GM21576 (cell line): ENCODE measurements around the gene CSNK1G1.
"Not testable (repeated sequence)": the region's sequence is repeated elsewhere in the genome, so short reads cannot be mapped to it uniquely, and the experiment has no call there.

Experiments used
- ATAC-seq: cut with Tn5 transposase; IDR thresholded peaks from one replicate; pipeline ENCODE4 v1.9.1; 2021; ENCODE audit warnings: mild to moderate bottlenecking, moderate library complexity; ENCODE audit not compliant: unreplicated experiment

Gene CSNK1G1

GRCh38 chr15:64355944-64356709 is at the start of gene CSNK1G1:
TSS of gene CSNK1G1 (minus strand) at chr15:64356173. CDS start at chr15:64300499, 55,674 bp downstream.
- peak; percentile 89 for ATAC-seq

GRCh38 chr15:64400583-64400982 is 44.6 kb upstream of the CSNK1G1 start:
- ATAC-seq: no peak

DNA sequence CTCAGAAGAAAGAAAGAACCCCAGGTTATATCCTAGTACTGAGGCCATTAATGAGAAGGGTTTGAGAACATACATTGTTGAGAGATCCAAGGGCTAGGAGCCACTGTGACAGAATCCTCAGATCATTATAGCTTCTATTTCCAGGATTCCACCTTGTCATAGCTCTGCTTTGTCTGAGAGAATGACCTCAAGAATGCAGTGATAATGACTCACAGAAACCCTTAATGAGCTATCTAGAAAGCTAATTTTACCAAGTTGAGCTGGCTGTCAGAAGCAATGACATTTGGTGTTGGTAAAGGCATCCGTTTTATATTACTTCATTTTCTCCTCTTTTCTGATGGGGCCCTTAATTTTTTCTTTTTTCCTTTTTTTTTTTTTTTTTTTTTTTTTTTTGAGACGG is 42.6 kb upstream of the CSNK1G1 start:
- no peak for ATAC-seq

- ATAC-seq: no peak
Measured at GRCh38 chr15:64396789-64397188, 40.8 kb upstream of the CSNK1G1 start.

- not testable (repeated sequence) for ATAC-seq
Measured at GRCh38 chr15:64392471-64392870, 36.5 kb upstream of the CSNK1G1 start.

GRCh38 chr15:64389036-64389435 is 33.1 kb upstream of the CSNK1G1 start:
- no peak for ATAC-seq

DNA sequence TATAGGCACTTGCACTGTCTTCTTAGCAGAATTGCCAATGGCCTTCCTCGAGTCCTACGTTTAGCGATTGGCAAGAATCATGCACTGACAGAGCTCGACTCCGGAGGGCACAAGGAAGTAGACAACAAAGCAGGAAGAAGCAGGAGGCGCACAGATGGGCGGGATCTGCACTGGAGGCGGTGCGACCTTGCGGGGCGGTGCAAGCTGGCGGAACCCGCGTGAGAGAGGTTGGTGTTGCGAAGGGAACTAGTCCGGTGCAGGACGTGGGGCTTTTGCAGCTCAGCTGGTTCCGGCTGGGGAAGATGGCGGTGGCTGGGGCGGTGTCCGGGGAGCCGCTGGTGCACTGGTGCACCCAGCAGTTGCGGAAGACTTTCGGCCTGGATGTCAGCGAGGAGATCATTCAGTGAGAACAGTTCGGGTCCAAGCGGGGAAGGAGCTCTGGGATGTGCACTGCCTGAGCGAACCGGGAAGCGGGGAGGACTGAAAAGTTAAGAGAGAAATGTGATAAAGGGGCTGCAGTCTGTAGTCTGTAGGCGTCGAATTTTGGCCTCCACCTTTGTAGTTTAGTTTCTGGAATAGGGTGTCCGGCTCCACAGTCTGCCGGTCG is 31.7 kb upstream of the CSNK1G1 start, which contains the start of gene TRIP4:
TSS of gene TRIP4 (plus strand) at position 275 of the 607 bp plus-strand sequence. CDS start at position 303, 28 bp downstream.
- peak; percentile 95 for ATAC-seq

- ATAC-seq: no peak
Measured at GRCh38 chr15:64386291-64386690, 30.3 kb upstream of the CSNK1G1 start.

DNA sequence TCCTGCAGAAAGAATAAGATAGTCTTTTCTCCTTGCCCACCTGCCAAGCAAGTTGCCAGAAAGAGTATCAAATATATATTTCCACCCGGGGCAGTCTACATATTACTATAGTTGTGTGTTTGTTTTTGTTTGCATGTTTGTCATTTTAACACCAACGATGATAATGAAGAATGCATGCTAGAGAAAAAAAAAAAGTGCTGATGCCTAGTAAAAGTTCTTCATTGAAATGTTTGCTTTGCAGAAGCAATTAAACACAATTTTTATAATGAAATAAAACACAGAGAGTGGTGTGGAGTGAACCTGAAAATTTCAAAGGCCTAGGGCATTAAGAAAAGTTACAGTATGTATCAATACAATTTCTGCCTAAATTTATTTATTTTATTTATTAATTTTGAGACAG is 27.8 kb upstream of the CSNK1G1 start:
- ATAC-seq: no peak

GRCh38 chr15:64381000-64381751 is 25.2 kb upstream of the CSNK1G1 start, which contains the start of gene PCLAF:
TSS of gene PCLAF (minus strand) at chr15:64381441. CDS start at chr15:64381371, 70 bp downstream.
- ATAC-seq: peak; percentile 96

- ATAC-seq: not testable (repeated sequence)
Measured at GRCh38 chr15:64380130-64380870, 24.3 kb upstream of the CSNK1G1 start.

GRCh38 chr15:64379216-64379960 is 23.4 kb upstream of the CSNK1G1 start:
- ATAC-seq: no peak

GRCh38 chr15:64373360-64373759 is 17.4 kb upstream of the CSNK1G1 start:
- ATAC-seq: no peak

DNA sequence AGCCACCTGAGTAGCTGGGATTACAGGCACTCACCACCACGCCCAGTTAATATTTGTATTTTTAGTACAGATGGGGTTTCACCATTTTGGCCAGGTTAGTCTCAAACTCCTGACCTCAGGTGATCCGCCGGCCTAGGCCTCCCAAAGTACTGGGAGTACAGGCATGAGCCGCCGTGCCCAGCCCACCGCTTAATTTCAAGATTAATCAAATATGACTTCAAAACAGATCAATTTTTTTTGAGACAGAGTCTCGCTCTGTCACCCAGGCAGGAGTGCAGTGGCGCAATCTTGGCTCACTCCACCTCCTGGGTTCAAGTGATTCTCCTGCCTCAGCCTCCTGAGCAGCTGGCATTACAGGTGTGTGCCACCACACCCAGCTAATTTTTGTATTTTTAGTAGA is 15.4 kb upstream of the CSNK1G1 start:
- ATAC-seq: not testable (repeated sequence)

DNA sequence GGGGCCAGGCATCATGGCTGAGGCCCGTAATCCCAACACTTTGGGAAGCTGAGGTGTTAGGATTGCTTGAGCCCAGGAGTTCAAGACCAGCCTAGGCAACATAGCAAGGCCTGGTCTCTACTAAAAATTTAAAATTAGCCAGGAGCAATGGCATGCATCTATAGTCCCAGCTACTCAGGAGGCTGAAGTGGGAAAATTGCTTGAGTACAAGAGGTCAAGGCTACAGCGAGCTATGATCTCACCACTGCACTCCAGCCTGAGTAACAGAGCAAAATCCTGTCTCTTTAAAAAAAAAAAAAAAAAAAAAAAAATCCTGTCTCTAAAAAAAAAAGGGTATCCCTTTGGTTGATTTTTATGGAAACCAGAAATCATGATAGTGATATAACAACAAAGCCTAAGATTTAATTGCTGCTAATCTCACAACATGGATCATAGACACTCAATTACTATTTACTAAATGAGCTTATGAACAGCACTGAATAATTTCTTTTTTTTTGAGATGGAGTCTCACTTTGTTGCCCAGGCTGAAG is 13.2 kb upstream of the CSNK1G1 start:
- no peak for ATAC-seq

- ATAC-seq: no peak
Measured at GRCh38 chr15:64361259-64361658, 5.3 kb upstream of the CSNK1G1 start.

DNA sequence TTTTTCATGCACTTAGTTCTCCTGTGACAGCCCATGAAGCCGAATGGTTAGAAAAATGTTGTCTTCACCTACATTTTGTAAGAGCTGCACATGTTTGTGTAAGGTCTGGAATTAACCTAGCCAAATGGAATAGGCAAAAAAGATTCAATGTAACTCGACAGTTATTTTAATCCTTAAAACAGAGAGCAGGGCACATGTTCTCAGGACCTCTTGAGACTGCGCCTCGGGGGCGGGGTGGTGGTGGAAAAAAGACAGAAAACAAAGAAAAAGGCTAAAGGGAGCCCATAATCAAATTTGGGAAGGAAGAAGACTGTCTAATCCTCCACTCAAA is 702 bp upstream of the CSNK1G1 start:
- no peak for ATAC-seq

DNA sequence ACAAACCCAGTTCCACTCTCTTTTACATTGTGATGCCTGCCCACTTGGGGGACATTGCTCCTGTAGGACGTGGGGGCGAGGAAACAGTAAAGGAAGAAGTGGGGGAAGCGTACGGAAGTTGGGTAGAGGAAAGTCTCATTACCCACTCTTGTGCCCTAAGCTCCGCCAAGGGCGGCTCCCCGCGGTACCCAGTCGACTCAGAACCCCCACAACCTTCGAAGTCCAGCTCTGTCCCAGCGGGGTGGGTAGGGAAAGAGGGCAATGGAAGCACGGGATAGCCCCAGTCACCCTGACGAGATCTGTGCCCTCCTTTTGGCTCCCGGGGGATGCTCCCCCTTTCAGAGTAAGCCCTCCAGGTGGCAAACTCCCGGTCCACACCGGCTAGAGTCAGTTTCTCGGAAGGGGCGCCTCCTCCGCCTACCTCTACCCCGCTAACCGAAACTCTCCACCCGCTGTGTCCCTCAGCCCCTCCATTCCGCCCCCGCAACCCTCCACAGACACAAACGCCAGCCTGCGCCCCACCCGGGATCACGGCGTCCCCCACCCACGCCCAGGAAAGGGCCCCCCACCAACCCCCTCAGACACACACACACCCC is 527 bp downstream of the CSNK1G1 start:
- peak; percentile 13 for ATAC-seq

DNA sequence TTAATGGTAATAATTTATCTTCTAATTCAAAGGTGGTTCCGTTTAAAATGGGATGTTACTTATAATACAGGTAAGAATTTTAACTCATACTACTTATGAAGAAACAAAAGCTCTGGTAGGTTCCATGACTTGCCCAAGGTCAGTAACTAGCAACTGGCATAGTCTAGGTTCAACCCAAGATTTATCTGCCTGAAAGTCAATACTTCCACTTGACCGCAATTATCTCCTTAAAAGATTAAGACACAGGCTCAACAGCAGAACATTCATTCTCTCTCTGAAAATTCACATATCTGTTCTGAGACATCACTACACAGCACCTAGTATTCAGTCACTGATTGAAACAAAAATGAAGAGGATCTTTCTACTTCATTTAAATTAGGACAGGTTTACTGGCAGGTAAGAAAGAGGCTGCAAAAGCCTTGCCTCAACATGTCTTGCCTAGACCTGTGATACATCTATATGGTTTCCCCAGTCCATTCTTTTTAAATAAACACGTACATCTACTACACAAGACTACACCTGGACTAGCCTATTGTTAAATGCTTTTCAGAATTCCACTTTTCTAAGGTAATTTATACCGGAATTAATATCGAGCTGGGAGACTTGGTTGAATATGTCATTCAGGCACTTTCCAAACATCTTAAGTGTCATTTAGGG is 1.2 kb downstream of the CSNK1G1 start:
- no peak for ATAC-seq
